SU-DHL-6 (cell line): ENCODE results near the gene GABRQ.

ENCODE experiments used
- H2AFZ ChIP-seq: fragments of 200-600 bp; sonication (generic); 2 replicates; pipeline ENCODE4 v1.6.1; 2014; ENCODE audit warnings: low read depth, mild to moderate bottlenecking, moderate library complexity, mixed read lengths, antibody characterized with exemption, low read length; ENCODE audit not compliant: severe bottlenecking
- H3F3A ChIP-seq: fragments of 200-600 bp; shearing (Covaris generic); 2 replicates; pipeline ENCODE4 v1.6.0; 2016; ENCODE audit warnings: antibody characterized with exemption, mild to moderate bottlenecking; ENCODE audit not compliant: insufficient read depth
- H3K27ac ChIP-seq: fragments of 200-600 bp; sonication (generic); 2 replicates; pipeline ENCODE4 v1.5.1; 2016; ENCODE audit warnings: low read depth, mild to moderate bottlenecking, low read length, moderate library complexity, mixed read lengths
- H3K27me3 ChIP-seq: fragments of 200-600 bp; sonication (generic), shearing (Covaris generic); 2 replicates; pipeline ENCODE4 v1.6.0; 2014; ENCODE audit warnings: mild to moderate bottlenecking, low read length
- H3K36me3 ChIP-seq: fragments of 200-600 bp; sonication (generic); 2 replicates; pipeline ENCODE4 v1.6.1; 2014; ENCODE audit warnings: mild to moderate bottlenecking, low read length, mixed read lengths
- H3K4me2 ChIP-seq: fragments of 300-600, 200-600 bp; shearing (Covaris generic), sonication (generic); 2 replicates; pipeline ENCODE4 v1.6.0; 2014; ENCODE audit warnings: low read length, low read depth, mild to moderate bottlenecking; ENCODE audit not compliant: poor library complexity, severe bottlenecking
- H3K4me3 ChIP-seq: fragments of 200-600 bp; sonication (generic); 2 replicates; pipeline ENCODE4 v1.5.1; 2014; ENCODE audit warnings: antibody characterized with exemption, low read length, mild to moderate bottlenecking, mixed read lengths; ENCODE audit not compliant: insufficient read depth, poor library complexity, severe bottlenecking
- H3K79me2 ChIP-seq: fragments of 200-600 bp; sonication (generic); 2 replicates; pipeline ENCODE4 v1.6.1; 2014; ENCODE audit warnings: mild to moderate bottlenecking, low read length, moderate library complexity; ENCODE audit not compliant: insufficient read depth
- H3K9ac ChIP-seq: fragments of 200-600 bp; sonication (generic); 2 replicates; pipeline ENCODE4 v1.7.0; 2014; ENCODE audit warnings: mild to moderate bottlenecking, low read length
- H3K9me2 ChIP-seq: fragments of 200-600 bp; sonication (generic); replicated peaks from 2 replicates; pipeline ENCODE4 v1.6.1; 2014; ENCODE audit warnings: low read length; ENCODE audit not compliant: insufficient read depth
- H3K9me3 ChIP-seq: fragments of 200-600 bp; sonication (generic); 2 replicates; pipeline ENCODE4 v1.6.1; 2014; ENCODE audit warnings: low read length, mixed read lengths; ENCODE audit not compliant: insufficient read depth
- H4K20me1 ChIP-seq: fragments of 200-600 bp; sonication (generic); 2 replicates; pipeline ENCODE4 v1.6.1; 2014; ENCODE audit warnings: low read depth, mild to moderate bottlenecking, antibody characterized with exemption, low read length, moderate library complexity, mixed read lengths
- CTCF ChIP-seq: fragments of 200-600 bp; sonication (generic); IDR thresholded peaks from one replicate; pipeline ENCODE4 v1.5.1; 2017; ENCODE audit warnings: antibody characterized with exemption, mild to moderate bottlenecking, low read length, moderate library complexity; ENCODE audit not compliant: insufficient read depth, poor library complexity, severe bottlenecking
- EZH2phosphoT487 ChIP-seq: fragments of 200-600 bp; sonication (generic), shearing (Covaris generic); conservative IDR thresholded peaks from 2 replicates; pipeline ENCODE4 v1.6.1; 2018; ENCODE audit warnings: mild to moderate bottlenecking, antibody characterized with exemption, low read length, moderate library complexity, mixed read lengths

The GABRQ gene

GRCh38 chrX:152601848-152602616, 35.7 kb upstream of the GABRQ start:
- no peaks in the 10 kb centered on the region for H3F3A ChIP-seq
- H3K36me3 ChIP-seq = no peaks in the 10 kb centered on the region
- H3K4me2 ChIP-seq = no peak overlapping the region
- H3K9me3 ChIP-seq = no peaks in the 10 kb centered on the region
- TF ChIP-seq CTCF (peak; percentile 9), EZH2phosphoT487 (no peak)
- no peak overlapping the region for H3K4me3 ChIP-seq
- H3K27me3 ChIP-seq = no peaks in the 10 kb centered on the region
- no peaks in the 10 kb centered on the region for H4K20me1 ChIP-seq
- no peaks in the 10 kb centered on the region for H3K79me2 ChIP-seq
- H2AFZ ChIP-seq = no peak overlapping the region
- H3K9me2 ChIP-seq = no peaks in the 10 kb centered on the region
- no peak overlapping the region for H3K9ac ChIP-seq
- no peak overlapping the region for H3K27ac ChIP-seq

GRCh38 chrX:152614791-152615190, 22.9 kb upstream of the GABRQ start:
- Histone ChIP-seq H4K20me1 (no peaks in the 10 kb centered on the region), H3F3A (no peaks in the 10 kb centered on the region), H2AFZ (no peak overlapping the region), H3K9ac (no peak overlapping the region), H3K9me2 (no peaks in the 10 kb centered on the region), H3K36me3 (no peaks in the 10 kb centered on the region), H3K27ac (no peak overlapping the region), H3K4me3 (no peak overlapping the region), H3K9me3 (no peaks in the 10 kb centered on the region), H3K4me2 (no peak overlapping the region), H3K27me3 (no peaks in the 10 kb centered on the region), H3K79me2 (no peaks in the 10 kb centered on the region)
- TF ChIP-seq EZH2phosphoT487 (no peak), CTCF (no peak)

GRCh38 chrX:152619897-152620296, 17.8 kb upstream of the GABRQ start:
- Histone ChIP-seq H3K36me3 (no peaks in the 10 kb centered on the region), H4K20me1 (no peaks in the 10 kb centered on the region), H3K27me3 (no peaks in the 10 kb centered on the region), H3F3A (no peaks in the 10 kb centered on the region), H3K4me3 (no peak overlapping the region), H3K9me3 (no peaks in the 10 kb centered on the region), H3K4me2 (no peak overlapping the region), H3K9ac (no peak overlapping the region), H3K27ac (no peak overlapping the region), H3K79me2 (no peaks in the 10 kb centered on the region), H2AFZ (no peak overlapping the region), H3K9me2 (no peaks in the 10 kb centered on the region)
- TF ChIP-seq CTCF (no peak), EZH2phosphoT487 (no peak)
